H9 (cell line): ENCODE data around the gene COG3. TPM values are rescaled to one million over a fixed set of nuclear protein-coding genes. Genes with fewer than 3 reads are reported as not detected.

ENCODE experiments used
- DNase-seq: peaks from one replicate; pipeline ENCODE4 v3.0.0-alpha.2; 2017
- H2AFZ ChIP-seq: one replicate; pipeline ENCODE4 v1.6.1; 2013; ENCODE audit warnings: mild to moderate bottlenecking, low read length, control low read depth, moderate library complexity
- H2AK5ac ChIP-seq: 2 replicates; pipeline ENCODE4 v1.6.1; 2013; ENCODE audit warnings: low read length, control low read depth, mixed read lengths; ENCODE audit not compliant: insufficient read length
- H2BK120ac ChIP-seq: one replicate; pipeline ENCODE4 v1.6.1; 2013; ENCODE audit warnings: low read depth, mild to moderate bottlenecking, low read length, control low read depth, inconsistent platforms; ENCODE audit not compliant: poor library complexity, severe bottlenecking
- H2BK12ac ChIP-seq: 2 replicates; pipeline ENCODE4 v1.6.1; 2013; ENCODE audit warnings: low read length, control low read depth, mixed read lengths, low read depth; ENCODE audit not compliant: insufficient read length
- H2BK15ac ChIP-seq: 2 replicates; pipeline ENCODE4 v1.6.1; 2013; ENCODE audit warnings: low read depth, low read length, control low read depth
- H2BK20ac ChIP-seq: one replicate; pipeline ENCODE4 v1.6.1; 2013; ENCODE audit warnings: low read depth, mild to moderate bottlenecking, low read length, control low read depth, inconsistent platforms; ENCODE audit not compliant: poor library complexity, severe bottlenecking
- H2BK5ac ChIP-seq: 2 replicates; pipeline ENCODE4 v1.6.1; 2013; ENCODE audit warnings: low read length, control low read depth, mixed read lengths; ENCODE audit not compliant: insufficient read length
- H3K14ac ChIP-seq: 2 replicates; pipeline ENCODE4 v1.6.1; 2013; ENCODE audit warnings: low read length, control low read depth; ENCODE audit not compliant: insufficient read depth
- H3K18ac ChIP-seq: 2 replicates; pipeline ENCODE4 v1.6.1; 2013; ENCODE audit warnings: low read depth, mild to moderate bottlenecking, mixed read lengths, low read length, control low read depth; ENCODE audit not compliant: insufficient read length
- H3K23ac ChIP-seq: 2 replicates; pipeline ENCODE4 v1.6.1; 2013; ENCODE audit warnings: low read length, control low read depth, mixed read lengths, low read depth; ENCODE audit not compliant: insufficient read length
- H3K23me2 ChIP-seq: 2 replicates; pipeline ENCODE4 v1.6.1; 2013; ENCODE audit warnings: low read depth, mild to moderate bottlenecking, mixed read lengths, low read length, control low read depth; ENCODE audit not compliant: insufficient read length, poor library complexity, severe bottlenecking
- H3K27ac ChIP-seq: 2 replicates; pipeline ENCODE4 v1.5.1; 2013; ENCODE audit warnings: low read length, control low read depth, mixed read lengths, low read depth; ENCODE audit not compliant: insufficient read length
- H3K27me3 ChIP-seq: 2 replicates; pipeline ENCODE4 v1.6.1; 2013; ENCODE audit warnings: low read length, control low read depth, inconsistent platforms; ENCODE audit not compliant: insufficient read depth
- H3K4ac ChIP-seq: 2 replicates; pipeline ENCODE4 v1.6.1; 2013; ENCODE audit warnings: low read depth, mild to moderate bottlenecking, control low read depth, inconsistent platforms, low read length, moderate library complexity
- H3K4me1 ChIP-seq: 2 replicates; pipeline ENCODE4 v1.6.1; 2013; ENCODE audit warnings: low read length, control low read depth, inconsistent platforms; ENCODE audit not compliant: insufficient read depth
- H3K4me2 ChIP-seq: 2 replicates; pipeline ENCODE4 v1.6.1; 2013; ENCODE audit warnings: low read length, control low read depth, mixed read lengths; ENCODE audit not compliant: insufficient read length, insufficient read depth
- H3K56ac ChIP-seq: 2 replicates; pipeline ENCODE4 v1.6.1; 2013; ENCODE audit warnings: low read depth, mild to moderate bottlenecking, mixed read lengths, low read length, control low read depth; ENCODE audit not compliant: insufficient read length
- H3K79me1 ChIP-seq: 2 replicates; pipeline ENCODE4 v1.6.1; 2013; ENCODE audit warnings: low read depth, mild to moderate bottlenecking, moderate library complexity, low read length, control low read depth, inconsistent platforms; ENCODE audit not compliant: insufficient read depth, poor library complexity, severe bottlenecking
- H3K79me2 ChIP-seq: 2 replicates; pipeline ENCODE4 v1.6.1; 2013; ENCODE audit warnings: low read length, control low read depth, inconsistent platforms; ENCODE audit not compliant: insufficient read depth
- H3K9ac ChIP-seq: 2 replicates; pipeline ENCODE4 v1.6.1; 2013; ENCODE audit warnings: low read length, control low read depth, mixed read lengths; ENCODE audit not compliant: insufficient read length; ENCODE audit errors: extremely low read depth
- H3K9me3 ChIP-seq: one replicate; pipeline ENCODE4 v1.6.1; 2013; ENCODE audit warnings: low read depth, low read length, inconsistent platforms; ENCODE audit not compliant: control insufficient read depth
- H3T11ph ChIP-seq: one replicate; pipeline ENCODE4 v1.6.1; 2013; ENCODE audit warnings: mild to moderate bottlenecking, low read length, control low read depth, inconsistent platforms
- H4K20me1 ChIP-seq: one replicate; pipeline ENCODE4 v1.6.1; 2013; ENCODE audit not compliant: control insufficient read depth, insufficient read length, insufficient read depth
- H4K5ac ChIP-seq: 2 replicates; pipeline ENCODE4 v1.6.1; 2013; ENCODE audit warnings: low read depth, mild to moderate bottlenecking, mixed read lengths, low read length, control low read depth; ENCODE audit not compliant: insufficient read length
- H4K8ac ChIP-seq: replicated peaks from 2 replicates; pipeline ENCODE4 v1.6.1; 2013; ENCODE audit warnings: low read length, control low read depth, mixed read lengths, low read depth; ENCODE audit not compliant: insufficient read length
- H4K91ac ChIP-seq: 2 replicates; pipeline ENCODE4 v1.6.1; 2013; ENCODE audit warnings: low read depth, mild to moderate bottlenecking, moderate library complexity, mixed read lengths, low read length, control low read depth; ENCODE audit not compliant: insufficient read length
- H3K27ac Mint-ChIP-seq, 3 experiments: 2 replicates in 2 of 3; 3 replicates in 1 of 3; pipeline ENCODE4 v1.8.0; 2020 to 2021; ENCODE audit warnings: mixed read lengths in 3 of 3, mild to moderate bottlenecking in 1 of 3, moderate library complexity in 1 of 3
- H3K27me3 Mint-ChIP-seq: 2 replicates; pipeline ENCODE4 v1.8.0; 2021; ENCODE audit warnings: low read depth, mild to moderate bottlenecking, moderate library complexity, mixed read lengths
- H3K36me3 Mint-ChIP-seq, 3 experiments: 2 replicates in 2 of 3; 3 replicates in 1 of 3; pipeline ENCODE4 v1.8.0; 2020 to 2021; ENCODE audit warnings: low read depth in 3 of 3, mixed read lengths in 3 of 3; ENCODE audit not compliant: insufficient read depth in 1 of 3
- H3K4me1 Mint-ChIP-seq, 2 experiments: 2 replicates each; pipeline ENCODE4 v1.8.0; 2020; ENCODE audit warnings: mixed read lengths in 2 of 2
- H3K4me3 Mint-ChIP-seq, 2 experiments: 2 replicates in 1 of 2; 3 replicates in 1 of 2; pipeline ENCODE4 v1.8.0; 2020 to 2021; ENCODE audit warnings: mild to moderate bottlenecking in 2 of 2, mixed read lengths in 2 of 2, moderate library complexity in 1 of 2
- H3K9me3 Mint-ChIP-seq, 2 experiments: 2 replicates in 1 of 2; 3 replicates in 1 of 2; pipeline ENCODE4 v1.8.0; 2020; ENCODE audit warnings: mild to moderate bottlenecking in 2 of 2, mixed read lengths in 2 of 2, moderate library complexity in 1 of 2
- CTCF ChIP-seq: fragments of 200-600 bp; sonication (generic); conservative IDR thresholded peaks from 3 replicates; pipeline ENCODE4 v1.8.0; 2021; ENCODE audit warnings: antibody characterized with exemption, mild to moderate bottlenecking
- WGBS: extraction: QIAGEN DNeasy Blood & Tissue Kit; methylation state at CpG from one replicate; pipeline ENCODE4 v1.1.7; 2013; ENCODE audit warnings: missing lambda C conversion rate, low lambda C conversion rate, mixed read lengths; ENCODE audit not compliant: insufficient read length; ENCODE audit errors: extremely low coverage; 5-methylcytosine and 5-hydroxymethylcytosine counted together
- total RNA-seq: library from RNA; stranded (reverse); gene quantifications from 2 replicates; pipeline ENCODE4 v1.2.1, GENCODE V29; 2021

Gene COG3
- total RNA-seq, 1 experiment from 2014 or later: 16.5 TPM

GRCh38 chr13:45439781-45440462, 24.8 kb upstream of the COG3 start:
- Mint-ChIP-seq H3K4me3 (no peak overlapping the region), H3K27me3 (0 out of 2 replicates have a peak, but pooled peaks cover 2% of the 10 kb centered on the region), H3K4me1 (peaks cover 0 to 10% of the 10 kb centered on the region in 2 experiments; a peak in 2 of 4 replicates), H3K27ac (no peak overlapping the region; a peak in 1 of 7 replicates), H3K9me3 (no peaks in the 10 kb centered on the region), H3K36me3 (no peaks in the 10 kb centered on the region)
- Histone ChIP-seq H3K9ac (no peak overlapping the region), H3K4me2 (no peak overlapping the region), H3K23me2 (no peaks in the 10 kb centered on the region), H3K4me1 (peaks cover 2% of the 10 kb centered on the region; the same call in 1 of the 2 replicates), H2AK5ac (no peak overlapping the region), H3K9me3 (no peaks in the 10 kb centered on the region), H3K4ac (no peak overlapping the region), H4K8ac (no peak overlapping the region), H4K20me1 (no peaks in the 10 kb centered on the region), H2BK120ac (no peak overlapping the region), H2BK15ac (no peak overlapping the region), H2BK20ac (no peak overlapping the region), H2AFZ (no peak overlapping the region), H3K14ac (no peak overlapping the region), H3T11ph (no peak overlapping the region), H3K23ac (no peak overlapping the region), H3K56ac (no peak overlapping the region), H3K27me3 (no peaks in the 10 kb centered on the region), H3K79me1 (no peaks in the 10 kb centered on the region), H3K79me2 (no peaks in the 10 kb centered on the region), H3K18ac (no peak overlapping the region), H2BK5ac (no peak overlapping the region), H2BK12ac (no peak overlapping the region), H4K91ac (no peak overlapping the region), H3K27ac (no peak overlapping the region), H4K5ac (no peak overlapping the region)
- no peak for TF ChIP-seq CTCF
- no peak for DNase-seq
- no CpG with 5 or more reads among the region's 3 CpGs for WGBS
